ENCODE results near the gene ATP6V0D1.

Gene ATP6V0D1

DNA sequence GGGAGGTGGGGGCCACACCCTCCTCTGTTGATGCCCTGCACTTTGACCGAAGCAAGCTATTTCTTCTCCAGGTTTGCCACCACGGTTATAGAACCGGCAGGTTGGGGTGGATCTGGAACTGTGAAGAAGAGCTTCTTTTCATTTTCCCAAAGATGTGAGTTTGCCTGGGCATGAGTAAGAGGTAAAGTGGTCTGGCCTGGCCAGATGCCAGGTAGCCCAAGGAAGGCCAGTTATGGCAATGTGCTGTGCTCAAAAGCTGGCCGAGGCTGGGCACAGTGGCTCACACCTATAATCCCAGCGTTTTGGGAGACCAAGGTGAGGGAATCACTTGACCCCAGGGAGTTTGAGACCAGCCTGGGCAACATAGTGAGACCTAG lies 18.7 kb downstream of the ATP6V0D1 start:
- no peak for DNase-seq

DNA sequence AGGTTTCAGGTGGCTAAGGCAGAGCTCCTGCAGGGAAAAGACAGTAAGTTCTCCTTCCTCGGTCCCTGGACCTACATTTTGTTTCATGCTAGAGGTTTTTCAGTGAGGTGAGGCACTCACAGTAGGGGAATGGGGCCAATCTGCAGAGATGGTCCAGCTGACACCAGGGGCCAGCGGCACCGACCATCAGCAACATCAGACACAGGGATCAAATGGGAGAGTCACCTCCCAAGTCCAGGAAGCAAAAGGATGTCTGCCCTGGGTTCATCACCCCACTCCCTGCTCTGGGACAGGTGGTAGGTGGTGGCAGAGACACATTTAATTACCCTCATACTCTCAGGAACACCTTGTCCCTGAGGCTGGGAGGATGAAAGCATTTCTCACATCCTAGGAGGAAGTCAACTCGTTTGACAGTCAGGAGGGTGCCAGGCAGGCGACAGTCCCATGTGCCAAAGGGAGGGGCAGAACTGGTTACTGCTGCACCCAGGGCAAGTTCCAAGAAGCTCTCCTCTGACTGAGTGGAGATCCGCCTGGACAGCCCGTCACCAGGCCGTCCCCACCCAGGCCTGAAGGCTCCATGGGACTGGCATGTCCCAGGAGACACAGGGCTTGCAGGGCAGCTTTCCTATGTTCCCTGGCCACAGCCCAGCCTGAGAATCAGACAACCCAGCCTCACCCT lies 19.2 kb downstream of the ATP6V0D1 start:
- no peak for DNase-seq

DNA sequence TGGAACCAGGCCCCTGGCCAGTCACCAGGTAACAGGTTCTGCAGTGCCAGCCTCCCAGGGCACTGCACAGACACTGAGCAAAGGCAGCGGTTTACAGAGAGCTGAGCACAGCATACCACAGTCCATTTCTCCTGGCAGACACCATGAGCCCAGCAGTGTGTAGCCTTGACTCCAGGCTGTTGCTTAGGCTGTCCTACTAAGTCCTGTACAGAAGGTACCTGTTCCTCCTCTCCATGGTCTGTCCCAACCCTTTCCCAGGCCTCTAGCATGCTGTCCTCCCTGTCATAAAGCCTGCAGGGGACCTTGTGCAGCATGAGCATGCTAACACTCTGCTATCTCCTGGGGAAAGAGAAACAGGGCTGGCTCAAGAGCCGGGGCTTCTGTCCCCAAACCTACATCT lies 20.0 kb downstream of the ATP6V0D1 start:
- DNase-seq, result no peak

DNA sequence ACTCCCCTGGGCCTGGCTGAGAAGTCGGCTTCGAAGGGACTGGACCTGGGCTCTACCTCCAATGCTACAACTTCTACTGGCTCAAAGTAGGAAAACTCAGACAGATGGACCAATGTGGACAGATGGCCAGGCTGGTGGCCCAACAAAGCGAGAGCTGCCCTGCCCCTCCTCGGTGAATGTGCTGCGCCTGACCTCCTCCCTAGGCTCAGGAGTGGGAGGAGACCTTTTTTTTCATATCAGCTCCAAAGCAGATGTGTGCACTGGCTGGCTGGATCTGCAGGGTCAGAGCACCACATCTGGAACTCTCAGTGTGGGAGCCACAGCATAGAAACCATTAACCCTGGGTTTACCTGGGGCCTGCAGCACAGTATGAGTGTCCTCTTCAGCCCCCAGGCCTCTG lies 20.8 kb downstream of the ATP6V0D1 start:
- DNase-seq, result no peak

DNA sequence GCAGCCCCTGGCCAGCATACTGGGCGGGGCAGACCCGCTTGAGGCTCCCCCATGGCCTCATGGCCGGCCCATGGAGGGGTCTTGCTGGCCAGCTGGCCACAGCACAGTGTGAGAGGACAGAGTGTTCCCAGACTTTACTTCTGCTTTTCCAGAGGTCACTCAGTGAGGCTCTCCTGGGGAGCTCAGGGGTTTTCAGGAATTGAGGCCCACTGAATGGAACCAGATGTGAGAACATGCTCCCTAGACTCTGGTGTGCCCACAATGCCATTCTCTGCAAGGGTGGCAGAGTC lies 21.2 kb downstream of the ATP6V0D1 start:
- DNase-seq, result no peak

DNA sequence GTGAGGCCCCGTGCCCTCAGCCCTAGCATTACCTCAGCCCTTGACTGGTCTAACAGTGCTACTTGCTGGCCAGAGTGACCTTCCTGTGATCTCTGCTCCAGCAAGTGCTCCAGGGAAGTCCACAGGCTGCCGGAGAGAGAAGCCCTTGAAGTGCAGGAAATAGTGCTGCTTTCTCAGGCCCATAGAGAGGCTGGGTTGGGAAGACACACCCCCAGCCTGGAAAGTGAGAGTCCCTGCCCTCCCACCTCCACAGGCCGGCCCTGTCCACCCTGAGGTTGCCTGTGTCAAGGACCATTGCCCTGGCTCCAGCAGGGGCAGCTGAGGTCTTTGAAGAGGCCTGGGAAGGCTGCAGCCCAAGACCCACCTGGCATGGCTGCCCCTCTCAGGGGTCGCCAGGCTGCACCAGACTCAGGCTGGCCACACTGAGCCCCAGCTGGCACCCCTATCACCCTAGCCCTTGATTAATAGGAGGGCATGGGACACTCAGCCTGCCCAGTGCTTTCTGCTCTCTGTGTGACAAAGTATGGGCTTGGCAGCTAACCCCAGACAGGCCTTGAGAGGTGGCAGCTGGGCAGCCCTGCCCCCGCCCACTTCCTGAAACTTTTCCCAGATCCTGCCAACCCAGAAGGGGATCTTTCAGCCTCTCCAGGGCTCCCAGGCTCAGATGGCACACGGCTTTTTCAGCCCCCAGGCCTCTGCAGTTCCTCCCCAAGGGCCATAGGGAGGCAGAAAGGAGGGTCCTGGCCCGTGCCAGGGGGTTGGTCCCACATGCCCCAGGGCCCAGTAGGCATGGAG lies 21.7 kb downstream of the ATP6V0D1 start:
- no peak for DNase-seq

DNA sequence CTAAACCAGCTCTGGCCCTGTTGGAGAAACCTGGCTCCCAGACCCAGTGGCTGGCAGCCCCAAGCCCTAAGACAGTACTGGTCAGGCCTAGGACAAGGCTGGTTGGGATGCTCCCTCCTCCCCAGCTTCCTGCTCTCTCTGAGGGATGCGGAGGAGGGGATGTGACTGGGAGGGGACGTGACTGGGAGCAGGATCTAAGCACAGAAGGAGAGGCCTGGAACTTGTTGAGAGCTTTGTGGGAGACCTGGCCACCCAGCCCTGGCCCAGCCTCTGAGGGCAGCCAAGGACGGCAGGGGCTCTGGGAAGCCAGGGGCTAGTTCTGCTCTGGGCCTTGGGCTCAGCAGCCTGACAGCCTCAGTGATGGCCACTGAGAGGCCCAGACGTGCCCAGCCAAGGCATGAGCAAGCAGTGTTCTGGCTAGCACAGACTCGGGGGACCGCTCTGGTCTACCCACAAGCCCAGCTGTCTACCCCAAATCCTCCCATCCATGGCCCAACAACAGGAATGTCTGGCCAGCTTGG lies 22.8 kb downstream of the ATP6V0D1 start:
- no peak for DNase-seq

DNA sequence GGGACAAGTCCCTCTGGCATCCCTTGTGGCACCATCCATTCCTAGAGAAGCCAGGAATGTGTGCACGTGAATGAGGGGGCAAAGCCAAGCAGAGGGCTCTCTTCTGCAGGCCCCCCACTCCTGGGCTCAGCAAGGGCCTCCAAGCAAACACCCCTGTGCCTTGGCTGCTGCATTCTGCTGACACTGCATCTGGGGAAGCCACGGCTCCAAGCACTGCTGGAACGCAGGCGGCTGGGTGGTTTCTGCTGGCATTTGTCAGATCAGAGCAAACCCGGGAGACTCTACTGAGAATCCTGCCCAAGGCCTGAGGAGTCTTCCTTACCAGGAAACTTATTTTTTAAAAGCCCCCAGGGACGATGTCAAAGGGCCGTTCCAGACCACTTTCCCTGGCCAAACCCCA lies 23.3 kb downstream of the ATP6V0D1 start:
- DNase-seq, result no peak

DNA sequence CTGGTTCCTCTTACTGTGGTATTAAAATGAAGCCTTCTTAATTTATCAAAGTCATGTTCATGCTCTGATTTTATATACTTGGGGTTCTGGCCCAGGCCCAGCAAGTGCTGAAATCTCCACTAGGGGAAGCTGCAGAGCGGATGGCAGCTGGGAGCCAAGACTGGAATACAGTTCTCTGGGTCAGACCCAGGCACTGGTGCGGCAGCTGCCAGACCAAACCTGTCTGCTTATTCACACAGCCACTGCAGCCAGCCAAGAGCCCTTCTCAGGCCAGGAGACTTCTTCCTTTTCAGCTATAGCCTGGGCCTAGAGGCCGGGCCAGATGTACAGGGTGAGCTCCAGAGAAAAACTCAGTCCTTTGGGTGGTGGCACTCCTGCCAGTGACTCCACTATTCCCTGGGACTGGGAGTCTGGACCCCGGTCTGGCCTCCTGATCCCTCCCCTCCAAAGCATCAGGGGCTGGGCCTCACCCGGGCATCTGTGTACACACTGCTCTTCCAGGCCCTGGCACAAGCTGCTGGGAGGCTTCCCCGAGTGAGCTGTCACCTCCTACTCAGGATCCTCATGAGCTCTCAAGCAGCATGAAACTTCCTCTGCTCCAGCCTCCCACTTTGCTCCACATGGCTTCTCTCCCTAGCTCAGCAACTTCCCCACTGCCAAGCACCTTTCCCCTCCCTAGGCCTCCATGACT lies 24.4 kb downstream of the ATP6V0D1 start:
- no peak for DNase-seq

DNA sequence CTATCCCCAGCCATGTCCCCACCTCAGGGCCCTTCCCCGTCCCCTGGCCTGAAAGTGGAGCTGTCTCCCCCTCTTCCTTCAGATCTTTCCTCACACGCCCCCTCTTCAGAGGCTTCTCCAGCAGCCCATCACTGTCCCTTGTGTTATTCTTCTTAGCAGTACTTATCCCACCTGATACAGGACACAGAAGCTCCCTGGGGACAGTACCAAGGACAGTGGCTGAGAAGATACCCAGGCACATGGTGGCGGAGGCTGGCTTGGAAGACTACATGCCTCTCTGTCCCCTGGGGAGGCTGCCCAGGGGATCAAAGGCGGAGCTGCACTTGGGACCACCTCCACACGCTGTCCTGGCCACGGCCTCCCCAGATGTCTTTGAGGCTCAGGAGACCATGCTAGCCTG lies 26.1 kb downstream of the ATP6V0D1 start:
- DNase-seq, result no peak

DNA sequence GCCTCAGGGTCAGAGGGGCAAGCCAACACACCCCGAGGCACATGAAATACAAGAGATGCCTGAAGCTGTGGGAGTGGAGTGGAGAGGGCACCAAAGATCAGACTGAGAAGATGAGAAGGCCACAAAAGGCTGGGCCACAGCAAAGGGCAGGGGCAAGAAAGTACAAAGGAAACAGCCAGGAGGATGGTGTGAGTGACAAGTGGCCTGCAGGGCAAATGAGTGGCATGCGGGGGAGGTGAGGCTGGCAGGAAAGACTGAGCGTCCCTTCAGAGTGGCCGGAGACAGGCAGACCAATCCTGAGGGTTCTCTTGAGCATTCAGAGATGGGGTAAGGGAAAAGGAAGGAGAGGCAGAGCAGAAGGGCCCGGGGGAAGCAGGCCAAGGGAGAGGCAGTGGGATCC lies 26.9 kb downstream of the ATP6V0D1 start:
- no peak for DNase-seq

DNA sequence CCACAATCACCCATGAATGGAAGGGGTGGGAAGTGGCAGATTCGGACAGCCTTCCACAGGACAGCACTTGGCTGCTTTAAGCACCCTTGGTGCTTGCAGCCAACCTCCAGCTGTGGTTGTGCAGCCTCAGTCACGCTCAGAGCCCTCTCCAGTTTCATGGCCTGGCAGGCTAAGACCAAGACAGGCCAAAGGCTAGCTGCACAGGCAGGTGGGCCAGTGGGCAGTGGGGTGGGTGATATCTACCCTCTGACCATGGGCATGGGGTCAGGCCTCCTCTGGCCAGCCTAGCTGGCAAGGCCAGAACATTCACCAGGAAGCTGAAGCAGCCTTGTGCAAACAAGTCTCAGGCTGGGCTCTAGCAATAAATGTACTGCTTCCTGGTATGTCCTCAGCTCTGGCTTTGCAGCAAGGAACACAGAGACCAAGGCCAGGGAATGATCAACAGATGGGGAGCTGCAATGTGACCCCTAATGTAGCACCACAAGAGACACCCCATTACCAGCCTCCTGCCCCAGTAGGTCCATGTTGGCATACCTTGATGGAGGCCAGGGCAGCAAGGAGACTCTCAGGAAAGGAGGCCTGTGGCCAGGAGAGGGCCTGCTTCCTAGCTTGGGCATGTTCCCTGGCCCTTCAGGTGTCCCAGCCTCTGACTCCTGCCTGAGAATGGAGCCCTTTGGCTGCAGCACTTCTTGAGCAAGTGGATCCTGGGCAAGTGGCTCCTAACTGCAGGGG lies 29.1 kb downstream of the ATP6V0D1 start:
- no peak for DNase-seq

DNA sequence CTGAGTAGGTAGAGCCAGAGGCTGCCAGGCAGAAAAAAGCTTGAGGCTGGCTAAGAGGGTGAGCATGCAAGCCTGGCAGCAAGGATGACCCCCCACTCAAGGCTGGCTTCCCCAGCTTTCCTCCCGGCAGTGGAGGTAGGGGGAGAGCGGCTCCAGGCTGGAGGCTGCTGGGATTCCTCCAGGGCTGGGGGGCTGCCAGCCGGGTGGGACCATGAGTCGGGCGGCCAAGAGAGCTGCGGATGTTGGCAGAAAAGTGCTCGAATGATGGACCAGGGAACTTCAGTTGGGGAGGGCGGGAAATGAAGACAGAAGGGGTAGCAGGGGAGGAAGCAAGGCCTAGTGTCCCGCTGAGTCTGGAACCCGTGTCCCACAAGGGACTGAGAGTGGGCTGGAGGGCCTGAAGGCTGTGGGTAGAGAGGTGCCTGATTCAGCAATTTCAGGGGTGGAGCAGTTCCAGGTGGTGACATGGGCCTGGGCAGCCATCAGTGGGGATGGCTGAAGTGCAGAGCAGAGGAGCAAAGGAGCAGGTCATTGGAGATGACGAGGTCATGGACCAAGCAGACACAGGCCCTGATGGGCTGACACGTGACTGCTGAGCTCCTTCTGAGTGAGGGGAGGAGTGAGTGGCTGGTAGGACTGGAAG lies 29.8 kb downstream of the ATP6V0D1 start:
- DNase-seq, result no peak

DNA sequence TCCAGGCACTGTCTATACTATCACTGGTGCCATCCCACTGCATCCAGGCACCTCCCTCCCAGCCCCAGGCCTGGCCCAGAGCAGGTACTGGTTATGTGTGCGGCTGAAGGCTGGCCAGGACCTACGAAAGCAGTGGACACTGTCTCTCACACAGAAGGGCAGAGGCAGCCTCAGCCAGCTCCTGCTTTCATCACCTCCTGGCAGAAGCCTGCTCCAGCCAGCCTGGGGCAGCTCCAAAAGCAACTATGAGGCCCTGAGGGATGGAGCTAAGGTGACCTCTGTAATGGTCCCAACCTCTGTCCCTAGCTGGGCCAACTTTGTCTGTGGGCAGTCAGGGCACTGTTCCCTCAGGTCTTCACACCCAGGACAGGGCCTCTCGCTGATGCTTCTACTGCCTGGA lies 31.2 kb downstream of the ATP6V0D1 start:
- DNase-seq, result no peak

DNA sequence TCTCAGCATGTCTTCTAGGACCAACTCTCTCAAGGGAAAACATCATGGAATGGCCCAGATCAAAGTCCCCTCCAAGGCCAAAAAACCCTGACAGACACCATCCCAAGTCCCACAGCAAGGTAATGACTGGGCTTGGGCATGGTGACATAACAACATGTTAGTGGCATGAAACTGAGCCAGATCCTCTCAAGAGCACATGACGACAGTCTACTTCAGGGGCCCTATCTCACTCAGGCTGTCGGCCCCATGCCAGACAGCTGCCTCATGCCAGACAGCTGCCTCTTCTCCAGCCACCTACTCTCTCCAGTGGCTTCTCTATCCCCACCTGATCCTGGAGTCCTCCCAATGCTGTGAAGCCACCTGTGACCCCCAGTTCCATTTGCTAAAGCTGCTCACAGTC lies 31.6 kb downstream of the ATP6V0D1 start:
- DNase-seq, result no peak

DNA sequence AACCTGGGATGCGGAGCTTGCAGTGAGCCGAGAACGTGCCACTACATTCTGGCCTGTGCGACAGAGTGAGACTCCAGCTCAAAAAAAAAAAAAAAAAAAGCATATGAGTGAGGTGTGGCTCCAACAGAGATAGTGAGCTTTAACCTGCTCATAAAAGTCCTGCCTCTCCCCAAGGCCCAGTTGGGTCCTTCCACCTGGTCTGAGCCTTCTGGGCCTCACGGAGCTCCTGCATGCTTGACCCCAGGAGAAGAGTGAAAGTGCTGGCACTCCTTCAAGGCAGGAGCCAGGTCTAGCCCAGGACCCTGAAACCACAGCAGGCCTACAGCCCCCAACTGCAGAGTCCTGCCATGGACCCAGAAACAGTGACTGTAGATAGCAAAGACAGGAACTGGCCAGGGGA lies 32.4 kb downstream of the ATP6V0D1 start:
- no peak for DNase-seq

DNA sequence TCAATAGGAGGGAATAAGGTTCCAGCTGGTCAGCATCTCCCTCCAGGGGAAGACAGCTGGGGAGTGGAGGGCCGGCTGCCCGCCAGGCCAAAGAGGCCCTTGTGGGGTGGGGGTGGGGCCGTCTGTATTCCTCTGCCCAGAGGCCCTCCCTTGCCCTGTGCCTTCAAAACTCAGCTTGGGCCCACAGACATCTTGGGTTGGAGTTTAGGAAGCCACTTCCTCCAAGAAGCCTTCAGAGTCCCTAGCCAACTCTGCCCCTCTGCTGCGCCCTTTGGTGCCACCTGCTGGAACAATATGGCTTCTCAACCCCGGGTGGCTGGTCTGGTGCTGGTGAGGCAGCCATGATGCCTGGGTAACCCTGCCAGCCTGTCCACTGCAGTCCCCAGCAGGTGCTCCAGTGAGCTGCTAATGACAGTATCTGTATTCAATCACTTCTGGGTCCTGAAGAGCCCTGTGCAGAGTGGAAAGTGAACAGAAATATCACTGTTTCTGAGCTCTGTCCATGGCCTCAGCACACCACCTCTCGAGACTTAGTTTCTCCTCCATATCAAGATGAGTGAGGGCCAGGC lies 33.4 kb downstream of the ATP6V0D1 start:
- peak in 2 of 3 experiments; percentile 14 to 57 for DNase-seq

DNA sequence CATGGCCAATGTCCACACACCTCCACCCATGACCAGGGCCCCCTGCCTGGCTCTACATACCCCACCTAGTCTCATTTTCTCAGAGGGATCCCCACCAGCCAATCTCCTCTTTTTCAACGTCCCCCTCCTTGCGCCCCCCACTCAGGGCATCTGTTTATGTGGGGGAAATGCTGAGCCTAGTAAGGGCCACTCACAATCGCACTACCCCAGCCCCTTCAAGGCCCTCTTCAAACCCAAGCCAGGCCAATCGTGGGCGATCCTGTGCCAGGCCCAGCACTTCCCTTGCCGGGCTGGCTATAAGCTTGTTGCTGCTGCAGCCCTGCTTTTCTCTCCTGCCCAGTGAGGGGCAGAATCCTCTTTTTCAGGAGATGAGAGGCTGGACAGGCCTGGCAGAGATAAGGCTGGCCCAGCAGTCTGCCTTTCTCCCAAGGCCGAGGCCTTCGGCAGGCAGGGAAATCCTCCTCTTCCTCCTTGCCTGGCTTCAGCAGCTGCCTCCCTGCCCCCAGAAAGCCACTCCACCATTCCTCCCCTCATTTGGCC lies 33.9 kb downstream of the ATP6V0D1 start:
- no peak for DNase-seq

DNA sequence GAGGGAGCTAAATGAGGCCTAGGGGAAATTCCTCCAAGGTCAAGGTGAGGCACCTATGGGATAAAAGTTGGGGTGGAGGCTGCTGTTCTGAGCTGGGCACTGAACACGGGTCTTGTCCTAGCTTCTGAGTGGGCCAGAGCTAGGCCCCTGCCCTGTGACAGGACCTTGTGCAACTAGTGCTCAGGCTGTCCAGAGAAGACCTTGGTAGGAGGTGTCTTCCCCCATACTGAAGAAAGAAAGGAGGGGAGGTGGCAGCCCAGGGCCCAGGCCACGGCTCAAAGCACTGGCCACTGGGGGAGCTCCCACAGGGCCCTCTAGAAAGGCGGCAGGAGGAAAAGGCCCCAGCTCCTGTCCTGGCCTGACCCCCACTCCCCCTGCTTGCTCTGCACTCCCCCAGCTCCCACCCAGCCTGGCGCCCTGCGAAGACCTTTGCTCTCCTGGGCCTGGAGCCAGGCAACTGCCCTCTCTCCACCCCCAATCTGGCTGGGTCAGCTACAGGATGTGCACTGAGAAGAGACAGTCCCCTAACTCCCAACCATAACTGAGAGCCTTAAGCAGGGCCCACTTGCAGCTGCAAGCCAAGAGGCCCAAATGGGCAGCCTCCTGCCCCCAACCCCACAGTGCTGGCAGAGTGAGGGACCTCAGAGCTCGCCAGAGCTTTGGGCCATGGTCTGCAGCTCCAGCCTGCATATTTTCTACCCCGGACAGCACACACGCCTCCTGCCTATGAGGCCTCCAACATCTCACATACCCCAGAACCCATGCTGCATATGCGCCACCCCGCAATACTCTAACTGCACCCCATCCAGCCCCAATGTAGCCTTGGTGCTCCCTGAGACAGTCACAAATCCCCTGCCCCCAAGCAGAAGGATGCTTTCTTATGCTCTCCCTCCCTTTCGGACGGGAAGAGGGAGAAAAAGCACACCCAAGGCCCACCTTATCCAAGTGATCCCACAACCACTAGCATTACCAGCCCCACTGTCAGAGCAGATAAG lies 34.7 kb downstream of the ATP6V0D1 start:
- no peak for DNase-seq

DNA sequence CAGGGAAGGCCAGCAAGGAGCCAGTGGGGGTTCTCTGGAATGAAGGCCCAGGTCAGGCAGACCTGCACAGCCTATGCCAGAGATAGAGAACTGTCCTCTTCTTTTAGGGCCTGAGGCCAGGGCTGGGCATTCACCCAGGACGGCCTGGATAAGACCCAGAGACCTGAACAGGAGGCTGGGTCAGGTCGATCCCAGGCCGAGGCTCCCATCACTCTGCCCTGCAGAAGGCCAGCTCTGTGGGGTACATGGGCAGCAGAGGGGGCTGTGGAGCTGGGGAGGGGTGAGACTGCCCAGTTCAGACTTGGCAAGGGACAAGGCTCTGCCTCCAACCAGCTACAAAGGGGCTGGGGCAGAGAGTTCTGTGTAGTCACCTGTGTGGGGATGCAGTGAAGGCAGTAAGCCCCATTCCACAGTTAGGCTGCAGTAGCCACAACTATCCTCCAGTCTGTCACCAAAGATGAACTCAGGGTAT lies 35.5 kb downstream of the ATP6V0D1 start:
- DNase-seq, result no peak

DNA sequence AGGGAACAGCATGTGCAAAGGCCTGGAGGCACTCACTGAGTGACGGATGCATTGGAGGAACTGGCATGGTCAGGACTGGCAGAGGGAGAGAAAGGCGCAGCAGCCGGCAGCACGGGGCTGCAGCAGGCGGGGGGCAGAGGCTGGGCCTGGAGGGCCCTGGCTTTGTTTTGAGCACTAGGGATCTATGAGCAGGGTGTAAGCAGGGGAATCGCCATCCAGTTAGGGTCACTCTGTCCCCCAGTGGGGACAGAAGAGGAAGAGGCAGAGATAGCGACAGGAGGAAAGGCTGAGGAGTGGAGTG lies 35.9 kb downstream of the ATP6V0D1 start:
- no peak for DNase-seq

Data from NCI-H1417 (cell line).